ENCODE measurements around the gene SSBP3.
"Not testable (repeated sequence)": the region's sequence is repeated elsewhere in the genome, so short reads cannot be mapped to it uniquely, and the experiment has no call there.

SSBP3 gene

GRCh38 chr1:54395281-54395934, 10.8 kb downstream of the SSBP3 start:
- Mint-ChIP-seq H3K36me3 (ENCODE audit: low read depth) (peaks cover 98% of the 10 kb centered on the region), H3K4me3 (no peak overlapping the region), H3K27me3 (no peaks in the 10 kb centered on the region), H3K4me1 (ENCODE audit: low read depth) (peaks cover 14% of the 10 kb centered on the region), H3K9me3 (no peaks in the 10 kb centered on the region), H3K27ac (no peak overlapping the region)
- intact Hi-C loops (cut with micrococcal nuclease) = no loop called here

GRCh38 chr1:54394104-54394503, 12.1 kb downstream of the SSBP3 start:
- H3K4me3 Mint-ChIP-seq = no peak overlapping the region
- intact Hi-C loops (cut with micrococcal nuclease) = no loop called here
- H3K36me3 Mint-ChIP-seq (ENCODE audit: low read depth) = peaks cover 91% of the 10 kb centered on the region
- no peak overlapping the region for H3K27ac Mint-ChIP-seq
- peaks cover 14% of the 10 kb centered on the region for H3K4me1 Mint-ChIP-seq (ENCODE audit: low read depth)
- no peaks in the 10 kb centered on the region for H3K27me3 Mint-ChIP-seq
- no peaks in the 10 kb centered on the region for H3K9me3 Mint-ChIP-seq

- H3K36me3 Mint-ChIP-seq (ENCODE audit: low read depth) = peaks cover 84% of the 10 kb centered on the region
Measured at GRCh38 chr1:54392401-54392800, 13.8 kb downstream of the SSBP3 start.

GRCh38 chr1:54391450-54392209, 14.6 kb downstream of the SSBP3 start:
- Mint-ChIP-seq H3K36me3 (ENCODE audit: low read depth) (peaks cover 84% of the 10 kb centered on the region), H3K27me3 (no peaks in the 10 kb centered on the region), H3K9me3 (no peaks in the 10 kb centered on the region), H3K4me1 (ENCODE audit: low read depth) (peaks cover 8% of the 10 kb centered on the region), H3K27ac (no peak overlapping the region), H3K4me3 (no peak overlapping the region)
- intact Hi-C loops (cut with micrococcal nuclease) = no loop called here

More at GRCh38 chr1:54392401-54392800, 13.8 kb downstream of the SSBP3 start:
- Mint-ChIP-seq H3K27me3 (no peaks in the 10 kb centered on the region), H3K27ac (no peak overlapping the region), H3K4me1 (ENCODE audit: low read depth) (peaks cover 13% of the 10 kb centered on the region), H3K4me3 (no peak overlapping the region), H3K9me3 (no peaks in the 10 kb centered on the region)
- intact Hi-C loops (cut with micrococcal nuclease) = no loop called here

- peaks cover 75% of the 10 kb centered on the region for H3K36me3 Mint-ChIP-seq (ENCODE audit: low read depth)
- no peak overlapping the region for H3K4me3 Mint-ChIP-seq
- no peak overlapping the region for H3K27ac Mint-ChIP-seq
- no peaks in the 10 kb centered on the region for H3K9me3 Mint-ChIP-seq
- H3K27me3 Mint-ChIP-seq = no peaks in the 10 kb centered on the region
- peaks cover 11% of the 10 kb centered on the region for H3K4me1 Mint-ChIP-seq (ENCODE audit: low read depth)
- intact Hi-C loops (cut with micrococcal nuclease) = no loop called here
Measured at GRCh38 chr1:54390655-54391054, 15.5 kb downstream of the SSBP3 start.

- H3K27ac Mint-ChIP-seq; H3K9me3 Mint-ChIP-seq; intact Hi-C loops (cut with micrococcal nuclease); H3K27me3 Mint-ChIP-seq; H3K4me3 Mint-ChIP-seq: not testable (repeated sequence)
- H3K36me3 Mint-ChIP-seq (ENCODE audit: low read depth) = peaks cover 69% of the 10 kb centered on the region
- H3K4me1 Mint-ChIP-seq (ENCODE audit: low read depth) = peaks cover 22% of the 10 kb centered on the region
Measured at GRCh38 chr1:54389608-54390007, 16.6 kb downstream of the SSBP3 start.

GRCh38 chr1:54387419-54387818, 18.8 kb downstream of the SSBP3 start:
- H3K27ac Mint-ChIP-seq = no peak overlapping the region
- peaks cover 67% of the 10 kb centered on the region for H3K36me3 Mint-ChIP-seq (ENCODE audit: low read depth)
- no peak overlapping the region for H3K4me3 Mint-ChIP-seq
- intact Hi-C loops (cut with micrococcal nuclease) = no loop called here
- H3K4me1 Mint-ChIP-seq (ENCODE audit: low read depth) = peaks cover 19% of the 10 kb centered on the region
- no peaks in the 10 kb centered on the region for H3K27me3 Mint-ChIP-seq
- no peaks in the 10 kb centered on the region for H3K9me3 Mint-ChIP-seq

GRCh38 chr1:54385727-54386022, 20.5 kb downstream of the SSBP3 start:
- Mint-ChIP-seq H3K36me3 (ENCODE audit: low read depth) (peaks cover 61% of the 10 kb centered on the region), H3K4me3 (no peak overlapping the region), H3K9me3 (no peaks in the 10 kb centered on the region), H3K27me3 (no peaks in the 10 kb centered on the region), H3K27ac (peak overlapping the region; percentile 18), H3K4me1 (ENCODE audit: low read depth) (peaks cover 19% of the 10 kb centered on the region)
- intact Hi-C loops (cut with micrococcal nuclease) = no loop called here

- Mint-ChIP-seq H3K27me3 (no peaks in the 10 kb centered on the region), H3K4me3 (no peak overlapping the region), H3K36me3 (ENCODE audit: low read depth) (peaks cover 61% of the 10 kb centered on the region), H3K27ac (peak overlapping the region; percentile 18), H3K9me3 (no peaks in the 10 kb centered on the region), H3K4me1 (ENCODE audit: low read depth) (peaks cover 23% of the 10 kb centered on the region)
- intact Hi-C loops (cut with micrococcal nuclease) = no loop called here
Measured at GRCh38 chr1:54384918-54385726, 21.1 kb downstream of the SSBP3 start.

GRCh38 chr1:54384471-54384870, 21.7 kb downstream of the SSBP3 start:
- peak overlapping the region; percentile 18 for H3K27ac Mint-ChIP-seq
- intact Hi-C loops (cut with micrococcal nuclease) = no loop called here
- H3K4me3 Mint-ChIP-seq = no peak overlapping the region
- peaks cover 64% of the 10 kb centered on the region for H3K36me3 Mint-ChIP-seq (ENCODE audit: low read depth)
- H3K4me1 Mint-ChIP-seq (ENCODE audit: low read depth) = peaks cover 29% of the 10 kb centered on the region
- H3K27me3 Mint-ChIP-seq = no peaks in the 10 kb centered on the region
- H3K9me3 Mint-ChIP-seq = no peaks in the 10 kb centered on the region

- intact Hi-C loops (cut with micrococcal nuclease) = no loop called here
Measured at GRCh38 chr1:54381524-54381923, 24.7 kb downstream of the SSBP3 start.

GRCh38 chr1:54380290-54380882, 25.8 kb downstream of the SSBP3 start:
- Mint-ChIP-seq H3K9me3 (no peaks in the 10 kb centered on the region), H3K27ac (no peak overlapping the region), H3K4me1 (ENCODE audit: low read depth) (peaks cover 49% of the 10 kb centered on the region), H3K36me3 (ENCODE audit: low read depth) (peaks cover 63% of the 10 kb centered on the region), H3K27me3 (no peaks in the 10 kb centered on the region), H3K4me3 (no peak overlapping the region)
- intact Hi-C loops (cut with micrococcal nuclease) = no loop called here

More at GRCh38 chr1:54381524-54381923, 24.7 kb downstream of the SSBP3 start:
- H3K4me3 Mint-ChIP-seq = no peak overlapping the region
- H3K36me3 Mint-ChIP-seq (ENCODE audit: low read depth) = peaks cover 63% of the 10 kb centered on the region
- H3K27me3 Mint-ChIP-seq = no peaks in the 10 kb centered on the region
- no peaks in the 10 kb centered on the region for H3K9me3 Mint-ChIP-seq
- peaks cover 49% of the 10 kb centered on the region for H3K4me1 Mint-ChIP-seq (ENCODE audit: low read depth)
- H3K27ac Mint-ChIP-seq = no peak overlapping the region

GRCh38 chr1:54379555-54380289, 26.5 kb downstream of the SSBP3 start:
- intact Hi-C loops (cut with micrococcal nuclease) = no loop called here
- Mint-ChIP-seq H3K27ac (no peak overlapping the region), H3K36me3 (ENCODE audit: low read depth) (peaks cover 61% of the 10 kb centered on the region), H3K9me3 (no peaks in the 10 kb centered on the region), H3K27me3 (no peaks in the 10 kb centered on the region), H3K4me3 (no peak overlapping the region), H3K4me1 (ENCODE audit: low read depth) (peaks cover 43% of the 10 kb centered on the region)

Measured in dendritic cell treated with granulocyte-macrophage colony-stimulating factor and Interleukin-4, amounts not matched to agents 40 ng/mL and 50 ng/mL, for 4 days (primary cell).